Ascending aorta (tissue), 2 donors: ENCODE measurements around the gene LTB4R. TPM values are rescaled to one million over a fixed set of nuclear protein-coding genes. Genes with fewer than 3 reads are reported as not detected.

Source experiments
- DNase-seq, 2 donors: peaks; one replicate each; pipeline ENCODE4 v3.0.0-alpha.2; 2019; ENCODE audit warnings: low spot score in 2 of 2
- H3K27ac ChIP-seq, 2 donors: fragments of 200-600 bp; sonication (generic); one replicate each; pipeline ENCODE4 v1.5.1; 2016 to 2017; ENCODE audit warnings: mild to moderate bottlenecking in 1 of 2
- H3K27me3 ChIP-seq: fragments of 200-600 bp; sonication (generic); one replicate; pipeline ENCODE4 v1.5.1; 2017
- H3K36me3 ChIP-seq, 2 donors: fragments of 200-600 bp; sonication (generic); one replicate each; pipeline ENCODE4 v1.5.1; 2016
- H3K4me1 ChIP-seq, 2 donors: fragments of 200-600 bp; sonication (generic); one replicate each; pipeline ENCODE4 v1.5.1; 2016 to 2017; ENCODE audit warnings: mild to moderate bottlenecking in 1 of 2
- H3K4me3 ChIP-seq, 2 donors: fragments of 200-600 bp; sonication (generic); one replicate each; pipeline ENCODE4 v1.5.1; 2016 to 2017; ENCODE audit warnings: mild to moderate bottlenecking in 1 of 2
- H3K9me3 ChIP-seq, 2 donors: fragments of 200-600 bp; sonication (generic); one replicate each; pipeline ENCODE4 v1.5.1; 2016
- CTCF ChIP-seq, 3 experiments: fragments of 200-600 bp in 2 of 3; fragments of 450-650 bp in 1 of 3; sonication (generic) in 2 of 3; IDR thresholded peaks; one replicate each; pipeline ENCODE4 v1.5.1; 2016 to 2019; ENCODE audit warnings: antibody characterized with exemption in 3 of 3, mild to moderate bottlenecking in 1 of 3, moderate library complexity in 1 of 3
- intact Hi-C: fragments of 100-400 bp; cut with DNase I; formaldehyde crosslinking; loops from one replicate; pipeline ENCODE4 v1.15.1; 2023
- total RNA-seq: library from RNA; depleted of rRNA; stranded (reverse); fragments of >200 nt; gene quantifications from one replicate; pipeline ENCODE4 v1.1.0, GENCODE V29; 2016

Gene LTB4R
- total RNA-seq, 1 donor from 2014 or later: 3.6 TPM

GRCh38 chr14:24280797-24281460, 30.4 kb upstream of the LTB4R start:
- H3K4me1 ChIP-seq: no peaks in the 10 kb centered on the region
- TF ChIP-seq CTCF (IDR thresholded peaks at IDR 0.05): no peak
- H3K36me3 ChIP-seq: no peaks in the 10 kb centered on the region
- no peak overlapping the region for H3K27ac ChIP-seq
- H3K4me3 ChIP-seq: no peak overlapping the region
- H3K9me3 ChIP-seq: no peaks in the 10 kb centered on the region
- no peaks in the 10 kb centered on the region for H3K27me3 ChIP-seq
- intact Hi-C loops: no loop called here
- no peak for DNase-seq

GRCh38 chr14:24281636-24282035, 29.7 kb upstream of the LTB4R start:
- Histone ChIP-seq H3K4me3 (no peak overlapping the region), H3K4me1 (no peaks in the 10 kb centered on the region), H3K9me3 (no peaks in the 10 kb centered on the region), H3K27me3 (no peaks in the 10 kb centered on the region), H3K36me3 (no peaks in the 10 kb centered on the region), H3K27ac (no peak overlapping the region)
- intact Hi-C loops: no loop called here
- no peak for DNase-seq
- no peak for TF ChIP-seq CTCF (IDR thresholded peaks at IDR 0.05)

- Histone ChIP-seq H3K9me3 (no peaks in the 10 kb centered on the region), H3K27me3 (no peaks in the 10 kb centered on the region), H3K27ac (no peak overlapping the region), H3K4me3 (no peak overlapping the region), H3K36me3 (no peaks in the 10 kb centered on the region), H3K4me1 (no peaks in the 10 kb centered on the region)
- no peak for TF ChIP-seq CTCF (IDR thresholded peaks at IDR 0.05)
- DNase-seq: no peak
- intact Hi-C loops: no loop called here
These were observed 28.6 kb upstream of the LTB4R start for GRCh38 chr14:24282736-24283135.

- DNase-seq: no peak
- no peaks in the 10 kb centered on the region for H3K4me1 ChIP-seq
- TF ChIP-seq CTCF (IDR thresholded peaks at IDR 0.05): no peak
- no peak overlapping the region for H3K27ac ChIP-seq
- intact Hi-C loops: no loop called here
- no peaks in the 10 kb centered on the region for H3K36me3 ChIP-seq
- no peaks in the 10 kb centered on the region for H3K9me3 ChIP-seq
- no peak overlapping the region for H3K4me3 ChIP-seq
- no peaks in the 10 kb centered on the region for H3K27me3 ChIP-seq
These were observed 27.4 kb upstream of the LTB4R start for GRCh38 chr14:24283796-24284460.

GRCh38 chr14:24284501-24285035, 26.7 kb upstream of the LTB4R start:
- no peak for TF ChIP-seq CTCF (IDR thresholded peaks at IDR 0.05)

More at GRCh38 chr14:24284501-24285035, 26.7 kb upstream of the LTB4R start:
- H3K4me3 ChIP-seq: no peak overlapping the region
- peaks cover 0 to 2% of the 10 kb centered on the region in 2 donors for H3K36me3 ChIP-seq
- H3K27me3 ChIP-seq: no peaks in the 10 kb centered on the region
- no peaks in the 10 kb centered on the region for H3K4me1 ChIP-seq
- H3K27ac ChIP-seq: no peak overlapping the region
- DNase-seq: no peak
- no peaks in the 10 kb centered on the region for H3K9me3 ChIP-seq
- intact Hi-C loops: no loop called here
